GM12891 (cell line): ENCODE results near the gene ADAMTS17.

ENCODE experiments used
- PAX5 ChIP-seq: IDR thresholded peaks from 2 replicates; pipeline ENCODE4 v1.6.1; 2011; ENCODE audit warnings: low read length, moderate library complexity, mild to moderate bottlenecking; ENCODE audit not compliant: insufficient read depth, severe bottlenecking
- POLR2A ChIP-seq: IDR thresholded peaks from 2 replicates; pipeline ENCODE4 v1.6.1; 2011; ENCODE audit warnings: low read depth, low read length, control low read depth
- TAF1 ChIP-seq: IDR thresholded peaks from 2 replicates; pipeline ENCODE4 v1.6.1; 2011; ENCODE audit warnings: low read depth, low read length, control low read depth

- TF ChIP-seq POLR2A (no peak), TAF1 (no peak), PAX5 (no peak)
Measured at GRCh38 chr15:100330629-100331215, 11.1 kb downstream of the ADAMTS17 start.
